CD4-positive, alpha-beta T cell treated with Interleukin-4 for 1 hour (primary cell): ENCODE results near the gene PLCG2.
"Not testable (repeated sequence)": the region's sequence is repeated elsewhere in the genome, so short reads cannot be mapped to it uniquely, and the experiment has no call there.

Source experiments
- DNase-seq, 2 donors: peaks; one replicate each; pipeline ENCODE4 v3.0.0-alpha.2; 2020 to 2022

PLCG2 gene

GRCh38 chr16:81792828-81793227, 13.7 kb downstream of the PLCG2 start:
- no peak for DNase-seq

- no peak for DNase-seq
Measured at GRCh38 chr16:81795193-81795592, 16.1 kb downstream of the PLCG2 start.

- no peak for DNase-seq
Measured at GRCh38 chr16:81796035-81796434, 16.9 kb downstream of the PLCG2 start.

- no peak for DNase-seq
Measured at GRCh38 chr16:81796583-81797346, 17.7 kb downstream of the PLCG2 start.

- DNase-seq, result peak; percentile 36 to 66
Measured at GRCh38 chr16:81797443-81797842, 18.4 kb downstream of the PLCG2 start.

GRCh38 chr16:81798311-81799137, 19.4 kb downstream of the PLCG2 start:
- peak in 1 of 2 donors; percentile 71 for DNase-seq

- no peak for DNase-seq
Measured at GRCh38 chr16:81799138-81799504, 20.0 kb downstream of the PLCG2 start.

GRCh38 chr16:81801724-81802123, 22.6 kb downstream of the PLCG2 start:
- not testable (repeated sequence) for DNase-seq

GRCh38 chr16:81803332-81803731, 24.2 kb downstream of the PLCG2 start:
- DNase-seq, result no peak

- no peak for DNase-seq
Measured at GRCh38 chr16:81804134-81804610, 25.1 kb downstream of the PLCG2 start.

- no peak for DNase-seq
Measured at GRCh38 chr16:81806696-81807095, 27.6 kb downstream of the PLCG2 start.

GRCh38 chr16:81807767-81808358, 28.8 kb downstream of the PLCG2 start:
- no peak for DNase-seq

GRCh38 chr16:81808933-81809480, 29.9 kb downstream of the PLCG2 start:
- DNase-seq, result peak in 1 of 2 donors; percentile 79

GRCh38 chr16:81809567-81809966, 30.5 kb downstream of the PLCG2 start:
- no peak for DNase-seq

- DNase-seq, result no peak
Measured at GRCh38 chr16:81810361-81810760, 31.3 kb downstream of the PLCG2 start.

GRCh38 chr16:81810894-81811538, 31.9 kb downstream of the PLCG2 start:
- DNase-seq, result no peak

GRCh38 chr16:81813648-81814047, 34.6 kb downstream of the PLCG2 start:
- DNase-seq, result no peak

- DNase-seq, result no peak
Measured at GRCh38 chr16:81814751-81815428, 35.8 kb downstream of the PLCG2 start.

- no peak for DNase-seq
Measured at GRCh38 chr16:81815429-81815766, 36.3 kb downstream of the PLCG2 start.

- no peak for DNase-seq
Measured at GRCh38 chr16:81816351-81816750, 37.3 kb downstream of the PLCG2 start.

- no peak for DNase-seq
Measured at GRCh38 chr16:81816793-81817210, 37.7 kb downstream of the PLCG2 start.

GRCh38 chr16:81817296-81817695, 38.2 kb downstream of the PLCG2 start:
- DNase-seq, result peak; percentile 36 to 68
